Stimulated activated CD4-positive, alpha-beta T cell treated with anti-CD3 and anti-CD28 coated beads, Interleukin-1b, Interleukin-23, amount 100 ng/mL, for 1 hour (primary cell): Measurements from ENCODE around the gene HOXA6.

Experiments used
- DNase-seq, 2 donors: peaks; one replicate each; pipeline ENCODE4 v3.0.0-alpha.2; 2020; ENCODE audit warnings: low read depth in 2 of 2

Gene HOXA6

DNA sequence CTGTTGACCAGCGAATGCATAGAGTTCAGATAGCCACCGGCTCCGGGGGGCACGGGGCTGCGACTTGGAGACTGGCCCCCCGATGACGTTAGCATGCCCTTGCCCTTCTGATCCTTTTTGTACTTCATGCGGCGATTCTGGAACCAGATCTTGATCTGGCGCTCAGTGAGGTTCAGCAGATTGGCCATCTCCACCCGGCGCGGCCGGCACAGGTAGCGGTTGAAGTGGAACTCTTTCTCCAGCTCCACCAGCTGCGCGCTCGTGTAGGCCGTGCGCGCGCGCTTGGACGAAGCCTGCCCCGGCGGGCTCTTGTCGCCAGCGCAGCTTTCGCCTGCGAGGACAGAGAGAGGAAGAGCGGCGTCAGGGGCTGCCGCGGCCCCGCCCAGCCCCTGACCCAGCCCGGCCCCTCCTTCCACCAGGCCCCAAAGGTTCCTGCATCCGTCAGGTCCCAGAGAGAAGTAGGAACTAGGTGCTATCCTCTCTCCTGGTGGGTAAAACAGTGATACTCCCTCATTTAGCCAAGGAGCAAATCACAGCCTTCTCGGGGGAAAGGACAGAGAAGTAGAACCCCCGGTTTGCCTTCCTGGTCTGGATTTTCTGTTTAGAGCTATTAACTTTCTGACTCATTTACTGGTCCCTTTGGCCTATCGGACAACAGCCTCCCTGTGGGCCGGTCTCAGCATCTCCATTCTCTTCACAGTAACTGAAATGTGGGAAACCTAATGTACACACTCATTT, 39.0 kb downstream of the HOXA6 start:
- no peak for DNase-seq

DNA sequence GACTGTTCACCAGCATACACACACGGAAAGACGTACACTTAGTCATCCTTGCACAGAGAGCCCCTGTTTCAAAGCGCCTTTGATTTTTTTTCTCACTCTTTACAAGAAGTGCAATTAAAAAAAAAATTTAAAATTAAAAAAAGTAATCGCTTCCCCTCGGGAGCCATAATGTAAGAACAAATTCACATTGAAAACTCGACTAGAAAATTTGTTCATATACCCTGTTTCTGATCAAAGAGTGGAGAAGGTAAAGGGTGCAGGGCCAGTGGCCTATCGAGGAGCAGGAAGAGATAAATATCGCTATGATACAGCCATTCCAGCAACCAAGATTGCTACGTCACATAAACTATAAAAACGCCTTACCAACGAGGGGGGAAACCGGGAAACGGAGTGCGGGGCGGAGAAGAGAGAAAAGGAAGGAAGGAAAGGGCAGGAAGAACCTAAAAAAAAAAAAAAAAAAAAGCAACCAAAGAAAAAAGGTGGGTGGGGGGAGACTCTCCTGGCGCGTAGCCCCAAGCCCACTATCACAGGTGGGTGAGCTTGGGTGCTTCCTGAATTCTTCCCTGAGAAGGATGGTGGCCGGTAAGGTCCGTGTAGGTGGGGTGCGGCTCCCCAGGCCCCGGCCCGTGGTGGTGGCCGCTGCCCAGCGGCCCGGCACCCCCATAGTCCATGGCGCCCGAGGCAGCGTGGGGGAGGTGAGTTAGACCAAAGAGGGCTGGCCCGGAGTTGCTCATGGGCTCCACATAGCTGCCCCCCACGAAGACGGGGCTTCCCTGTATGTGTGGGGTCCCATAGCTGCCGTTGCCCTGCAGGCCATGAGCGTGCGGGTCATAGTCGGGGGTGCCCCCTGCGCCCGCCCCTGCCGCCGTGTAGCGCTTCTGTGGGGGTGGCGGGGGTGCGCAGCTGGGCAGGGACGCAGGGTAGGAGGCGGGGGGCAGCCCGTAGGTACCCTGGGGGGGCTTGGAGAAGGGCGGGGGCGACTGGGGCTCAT, 39.9 kb downstream of the HOXA6 start:
- DNase-seq, result no peak

DNA sequence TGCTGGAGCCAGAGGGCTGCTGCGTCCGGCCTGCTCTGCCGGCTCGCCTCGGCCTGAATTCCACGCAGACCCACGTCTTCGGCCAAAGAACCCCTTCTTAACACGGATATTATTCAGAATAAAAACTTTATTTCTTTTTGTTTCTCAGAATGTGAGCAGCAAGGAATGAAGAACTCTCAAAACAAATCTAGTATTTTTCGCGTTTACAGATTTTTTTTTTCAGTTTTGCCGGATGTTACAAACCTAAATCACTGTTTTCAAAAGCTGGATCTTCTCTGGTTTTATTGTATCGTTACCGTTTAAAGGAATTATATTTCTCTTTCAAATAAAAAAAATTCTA, 40.7 kb downstream of the HOXA6 start:
- no peak for DNase-seq

GRCh38 chr7:27106181-27106900, 41.2 kb downstream of the HOXA6 start:
- no peak for DNase-seq

- DNase-seq, result no peak
These were observed 42.1 kb downstream of the HOXA6 start for GRCh38 chr7:27105301-27106031.

DNA sequence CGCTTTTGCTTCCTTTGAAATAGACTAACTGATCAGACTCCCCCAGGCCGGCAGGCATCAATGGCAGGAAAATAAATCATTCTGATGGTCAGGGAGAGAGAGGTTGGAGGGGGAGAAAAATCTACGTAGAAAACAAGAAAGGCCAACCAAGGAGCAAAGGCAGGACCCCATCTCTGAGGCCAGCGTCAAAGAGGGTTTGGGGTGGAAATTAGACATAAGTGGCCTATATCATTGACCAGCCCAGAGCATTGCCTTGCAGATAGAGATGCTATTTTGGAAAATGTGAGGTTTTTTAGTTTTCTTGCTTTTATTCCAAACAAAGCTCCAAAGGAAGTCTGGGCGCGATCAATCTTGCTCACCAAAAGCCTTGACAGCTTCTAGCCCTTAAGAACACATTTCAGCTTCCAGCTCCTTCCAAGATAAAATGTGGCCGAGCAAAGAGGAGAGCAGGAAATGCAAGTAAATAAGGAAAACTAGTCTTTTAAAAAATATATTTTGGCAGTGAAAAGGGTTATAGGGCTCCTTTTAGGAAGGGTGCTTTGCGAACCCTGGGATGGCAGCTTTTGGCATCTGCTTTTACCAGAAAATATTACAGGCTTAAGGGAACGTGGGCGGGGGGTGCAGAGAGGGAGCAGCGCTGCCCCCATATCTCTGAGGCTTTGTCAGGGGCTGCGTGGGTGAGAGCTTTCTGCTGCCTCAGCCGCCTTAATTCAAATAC, 43.1 kb downstream of the HOXA6 start:
- DNase-seq, result no peak

GRCh38 chr7:27103489-27104226, 43.9 kb downstream of the HOXA6 start:
- no peak for DNase-seq

DNA sequence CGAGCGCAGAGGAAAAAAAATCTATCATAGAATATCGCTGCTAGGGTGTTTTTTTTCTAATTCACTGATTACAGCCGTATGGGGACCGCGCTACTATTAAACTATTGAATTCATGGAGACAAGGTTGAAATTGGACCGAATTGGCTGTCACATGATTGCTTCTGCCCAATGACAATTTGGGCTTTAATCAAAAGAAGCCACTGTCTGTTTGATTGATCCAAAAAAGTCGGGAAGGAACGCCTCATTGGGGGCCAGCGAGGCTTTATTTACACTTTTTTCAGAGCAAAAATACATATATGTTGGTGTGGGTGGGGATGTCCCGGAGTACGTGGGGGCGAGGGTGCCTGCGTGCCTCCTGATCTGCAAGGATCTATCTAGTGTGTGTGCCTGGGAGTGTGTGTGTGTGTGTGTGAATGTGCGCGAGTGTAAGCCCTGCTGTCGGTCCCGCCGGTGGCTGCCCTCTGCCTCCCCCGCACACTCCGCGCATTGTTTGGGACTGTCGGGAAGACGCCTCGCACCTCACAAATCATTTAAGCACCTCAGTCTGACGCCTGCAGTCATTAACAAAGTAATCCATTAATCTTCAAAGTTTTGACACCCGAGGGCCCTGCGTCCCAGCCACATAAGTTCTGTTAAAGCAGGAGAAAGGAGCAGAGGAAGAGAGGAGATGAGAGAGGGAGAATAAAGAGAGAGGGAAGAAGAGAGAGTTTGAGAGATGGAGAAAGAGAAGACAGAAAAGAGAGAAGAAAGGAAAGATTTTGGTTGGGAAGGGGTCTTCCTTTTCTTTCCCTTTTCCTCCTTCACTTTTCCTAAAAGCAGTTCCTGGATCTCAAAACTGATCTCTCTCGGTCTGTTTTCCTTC, 44.8 kb downstream of the HOXA6 start, which contains the start of gene HOXA2:
Gene HOXA2, minus strand, starts transcription at position 103 of the 862 bp plus-strand sequence. CDS start 183 bp downstream, outside the sequence.
- no peak for DNase-seq

DNA sequence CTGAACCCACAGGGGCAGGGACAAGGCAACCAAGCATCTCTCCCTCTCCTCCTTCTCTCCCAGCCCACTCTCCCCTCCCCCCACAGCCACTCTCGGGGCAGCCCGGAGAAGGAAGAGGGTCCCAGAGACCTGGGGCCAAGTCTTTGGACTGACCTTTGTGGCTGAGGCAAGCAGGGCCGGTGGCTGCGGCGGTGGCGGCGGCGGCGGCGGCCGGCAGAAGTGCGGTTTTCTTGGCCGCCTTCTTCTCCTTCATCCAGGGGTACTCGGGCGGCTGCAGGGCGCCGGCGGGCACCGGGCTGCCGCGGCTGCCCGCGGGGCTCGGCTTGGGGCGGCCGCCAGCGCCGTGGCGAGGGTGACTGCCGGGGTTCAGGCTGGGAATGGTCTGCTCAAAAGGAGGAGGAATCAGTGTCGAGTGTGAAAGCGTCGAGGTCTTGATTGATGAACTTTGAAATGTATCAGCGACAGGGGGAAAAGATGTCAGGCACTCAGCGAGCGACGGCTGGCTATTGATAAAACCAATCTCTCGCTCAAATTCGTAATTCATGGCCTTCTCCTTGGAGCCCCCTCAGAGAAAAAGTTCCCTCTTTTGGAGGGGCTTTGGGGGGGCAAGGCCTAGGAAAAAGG, 45.5 kb downstream of the HOXA6 start:
- DNase-seq, result no peak

DNA sequence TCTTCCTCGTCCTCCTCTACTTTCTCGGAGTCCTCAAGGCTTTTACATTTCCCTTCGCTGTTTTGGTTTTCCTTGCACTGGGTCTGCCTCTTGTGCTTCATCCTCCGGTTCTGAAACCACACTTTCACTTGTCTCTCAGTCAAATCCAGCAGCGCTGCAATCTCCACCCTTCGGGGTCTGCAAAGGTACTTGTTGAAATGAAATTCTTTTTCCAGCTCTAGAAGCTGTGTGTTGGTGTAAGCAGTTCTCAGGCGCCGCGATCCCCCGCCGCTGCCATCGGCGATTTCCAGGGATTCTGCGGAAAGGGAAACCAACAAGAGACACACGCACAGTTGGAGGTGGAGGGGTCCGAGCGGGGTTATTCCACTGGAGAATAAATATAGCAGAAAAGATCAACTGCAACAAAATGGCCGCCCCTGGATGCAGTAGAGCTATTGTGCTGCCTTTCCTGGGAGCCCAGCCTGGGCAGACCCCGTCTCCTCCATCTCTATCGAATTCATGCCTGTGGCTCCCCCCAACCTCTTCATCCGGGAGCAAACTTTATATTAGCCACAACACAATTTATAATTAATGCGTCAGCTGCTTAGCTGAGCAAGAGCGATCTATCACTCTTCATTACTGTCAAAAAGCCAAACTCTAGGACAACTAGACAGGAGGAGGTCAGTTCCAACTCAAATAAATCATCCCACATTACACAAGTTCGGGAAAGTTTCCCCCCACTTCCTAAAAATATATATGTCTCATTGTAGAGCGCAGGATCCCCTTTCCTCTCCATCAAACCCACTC, 46.2 kb downstream of the HOXA6 start:
- DNase-seq, result no peak

GRCh38 chr7:27100694-27101170, 46.8 kb downstream of the HOXA6 start:
- no peak for DNase-seq

GRCh38 chr7:27099453-27100370, 47.9 kb downstream of the HOXA6 start:
- no peak for DNase-seq

GRCh38 chr7:27098578-27099451, 48.8 kb downstream of the HOXA6 start:
- no peak for DNase-seq

DNA sequence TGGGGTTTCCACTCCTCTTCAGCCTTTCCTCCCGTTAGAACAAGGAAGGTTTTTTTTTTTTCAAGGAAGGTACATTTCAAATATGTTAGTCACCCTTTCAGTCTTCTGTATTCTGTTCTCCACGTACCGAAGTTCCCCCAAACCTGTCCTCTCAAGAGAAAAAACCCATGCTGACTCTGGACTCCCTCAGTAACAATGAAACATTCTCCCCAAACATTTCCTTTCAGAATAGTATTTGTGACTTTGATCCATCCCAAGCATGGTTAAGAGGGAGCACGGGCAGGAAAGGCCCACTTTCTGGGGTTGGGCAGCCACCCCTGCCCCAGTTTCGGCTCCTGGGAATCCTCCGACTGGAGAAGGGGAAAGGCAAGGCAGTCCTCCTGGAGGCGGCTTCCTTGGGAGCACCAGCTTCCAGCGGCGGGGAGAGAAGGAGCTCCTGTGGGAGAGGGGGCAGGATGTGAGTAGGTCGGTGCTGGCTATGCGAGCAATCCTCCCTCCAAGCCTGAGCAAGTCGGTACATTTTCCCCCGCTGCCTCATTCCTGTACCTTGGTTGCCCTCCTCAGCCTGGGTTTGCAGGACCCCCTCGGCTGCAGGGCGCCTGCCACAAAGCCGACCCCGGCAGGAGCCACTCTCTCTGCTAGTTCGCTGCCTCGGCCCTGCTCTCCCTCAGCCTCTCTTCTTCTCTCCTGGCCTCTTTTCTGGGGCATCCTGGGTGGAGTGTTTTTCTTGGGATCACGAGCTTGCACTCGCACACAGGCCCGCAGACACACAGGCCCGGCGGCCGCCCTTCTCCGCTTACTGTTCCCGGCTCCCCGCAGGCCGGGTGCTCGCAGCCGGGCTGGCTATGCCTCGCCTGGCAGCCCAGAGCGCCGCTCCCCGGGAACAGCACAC, 49.6 kb downstream of the HOXA6 start:
- no peak for DNase-seq
